ENCODE measurements around the gene FUT2. TPM values are rescaled to one million over a fixed set of nuclear protein-coding genes. Genes with fewer than 3 reads are reported as not detected.
A peak's percentile ranks its signal among the peaks of the same experiment; 100 is the strongest.

The FUT2 gene
- polyA plus RNA-seq, 3 donors: not detected

DNA sequence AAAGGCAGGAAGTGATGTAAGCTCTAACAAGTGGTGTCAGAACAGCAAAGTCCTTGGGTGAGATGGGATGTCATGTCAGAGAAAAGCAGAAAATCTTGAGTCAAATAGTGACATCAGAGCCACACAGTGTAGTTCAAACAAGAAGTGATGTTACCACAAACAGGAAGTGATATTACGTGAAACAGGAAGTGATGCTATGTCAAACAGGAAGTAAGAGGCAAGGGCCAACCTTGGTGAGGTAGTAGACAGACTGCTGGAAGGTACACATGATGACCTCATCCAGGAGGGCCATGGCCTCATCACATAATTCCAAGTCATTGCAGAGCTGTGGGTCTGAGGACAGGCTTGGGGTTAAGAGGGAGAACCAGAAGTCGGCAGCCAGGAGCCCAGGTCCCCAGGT is 30.8 kb downstream of the FUT2 start:
- Histone ChIP-seq H3K36me3 (replicated peaks in 1 of 2; ENCODE audit: control insufficient read depth in 1 of 2, insufficient read depth in 2 of 2, low read length in 2 of 2) (no peaks in the 10 kb centered on the region), H4K20me1 (ENCODE audit: insufficient read depth, low read length) (no peaks in the 10 kb centered on the region), H3K79me2 (ENCODE audit: insufficient read depth, low read length) (no peaks in the 10 kb centered on the region), H3K27me3 (ENCODE audit: control insufficient read depth in 2 of 2, insufficient read depth in 2 of 2, low read length in 2 of 2) (no peaks in the 10 kb centered on the region), H3K4me3 (replicated peaks in 1 of 3; ENCODE audit: low read depth in 2 of 3, low read length in 3 of 3) (peak overlapping the region in 1 of 3 experiments; percentile 41), H3K4me2 (replicated peaks; ENCODE audit: extremely low read depth, low read length, poor library complexity, severe bottlenecking) (no peak overlapping the region), H3K4me1 (ENCODE audit: control insufficient read depth in 1 of 2, insufficient read depth in 2 of 2, low read length in 2 of 2) (peaks cover 16 to 22% of the 10 kb centered on the region in 2 donors), H3K9me3 (replicated peaks in 1 of 2; ENCODE audit: control insufficient read depth in 1 of 2, insufficient read depth in 1 of 2, low read length in 2 of 2) (peaks cover 13 to 47% of the 10 kb centered on the region in 2 donors), H3K9ac (ENCODE audit: insufficient read depth, low read length, poor library complexity, severe bottlenecking) (no peak overlapping the region), H2AFZ (ENCODE audit: insufficient read depth, low read depth, low read length, poor library complexity, severe bottlenecking) (no peak overlapping the region), H3K27ac (ENCODE audit: low read depth in 1 of 2, low read length in 2 of 2) (peak overlapping the region; percentile 25 to 70)
- peaks cover 2 to 18% of the 10 kb centered on the region in 2 donors for H3K36me3 Mint-ChIP-seq
- peaks cover 24 to 53% (median 50%) of the 10 kb centered on the region in 7 donors for H3K9me3 Mint-ChIP-seq
- intact Hi-C loops (cut with micrococcal nuclease): no loop called here
- peak; percentile 85 to 96 (median 86) for DNase-seq
- peak overlapping the region in 1 of 2 donors; percentile 56 for H3K4me3 Mint-ChIP-seq
- peaks cover 20% of the 10 kb centered on the region for H3K4me1 Mint-ChIP-seq
- peak overlapping the region; percentile 85 to 98 (median 95) for H3K27ac Mint-ChIP-seq
- H3K27me3 Mint-ChIP-seq (ENCODE audit: low read depth in 3 of 3): peaks cover 6 to 14% (median 10%) of the 10 kb centered on the region in 3 donors
- TF ChIP-seq, protein P1, sequence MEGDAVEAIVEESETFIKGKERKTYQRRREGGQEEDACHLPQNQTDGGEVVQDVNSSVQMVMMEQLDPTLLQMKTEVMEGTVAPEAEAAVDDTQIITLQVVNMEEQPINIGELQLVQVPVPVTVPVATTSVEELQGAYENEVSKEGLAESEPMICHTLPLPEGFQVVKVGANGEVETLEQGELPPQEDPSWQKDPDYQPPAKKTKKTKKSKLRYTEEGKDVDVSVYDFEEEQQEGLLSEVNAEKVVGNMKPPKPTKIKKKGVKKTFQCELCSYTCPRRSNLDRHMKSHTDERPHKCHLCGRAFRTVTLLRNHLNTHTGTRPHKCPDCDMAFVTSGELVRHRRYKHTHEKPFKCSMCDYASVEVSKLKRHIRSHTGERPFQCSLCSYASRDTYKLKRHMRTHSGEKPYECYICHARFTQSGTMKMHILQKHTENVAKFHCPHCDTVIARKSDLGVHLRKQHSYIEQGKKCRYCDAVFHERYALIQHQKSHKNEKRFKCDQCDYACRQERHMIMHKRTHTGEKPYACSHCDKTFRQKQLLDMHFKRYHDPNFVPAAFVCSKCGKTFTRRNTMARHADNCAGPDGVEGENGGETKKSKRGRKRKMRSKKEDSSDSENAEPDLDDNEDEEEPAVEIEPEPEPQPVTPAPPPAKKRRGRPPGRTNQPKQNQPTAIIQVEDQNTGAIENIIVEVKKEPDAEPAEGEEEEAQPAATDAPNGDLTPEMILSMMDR (IDR thresholded peaks at IDR 0.05): no peak
- 39% methylated on average over 2 of the region's 2 CpGs for WGBS (ENCODE audit: insufficient coverage)

DNA sequence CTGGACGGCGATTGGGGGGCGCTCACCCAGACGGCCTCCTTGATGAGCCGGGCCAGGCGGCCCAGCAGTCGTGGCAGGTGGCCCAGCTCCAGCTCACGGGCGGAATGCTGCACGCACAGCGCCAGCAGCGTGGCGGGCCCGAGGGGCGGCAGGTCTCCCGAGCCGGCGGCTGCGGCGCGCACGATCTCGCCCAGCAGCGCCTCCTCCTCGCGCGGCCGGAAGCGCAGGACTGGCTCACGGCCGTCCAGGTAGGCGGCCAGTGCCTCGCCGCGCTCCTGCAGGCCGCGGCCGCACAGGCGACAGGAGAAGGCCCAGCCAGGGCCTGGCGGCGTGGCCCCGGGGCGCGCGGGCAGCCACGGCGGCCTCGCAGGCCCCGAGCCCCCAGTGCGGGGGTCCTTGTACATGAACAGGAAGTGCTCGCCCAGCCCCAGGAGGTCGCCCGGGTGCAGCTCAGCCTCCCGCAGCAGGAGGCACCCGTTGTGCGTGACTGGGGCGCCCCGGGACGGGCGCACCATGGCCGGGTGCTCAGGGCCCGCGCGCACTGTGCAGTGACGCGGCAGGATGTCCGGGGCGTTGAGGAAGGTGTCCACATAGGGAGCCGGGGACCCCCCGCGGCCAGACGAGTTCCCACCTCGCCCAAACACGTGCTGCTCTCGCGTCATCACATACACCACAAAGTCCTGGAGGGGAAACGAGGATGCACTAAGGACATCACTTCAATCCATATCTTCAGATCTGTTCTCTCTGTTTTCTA is 33.3 kb downstream of the FUT2 start:
- no peak overlapping the region for H2AFZ ChIP-seq (ENCODE audit: insufficient read depth, low read depth, low read length, poor library complexity, severe bottlenecking)
- peaks cover 16 to 22% of the 10 kb centered on the region in 2 donors for H3K4me1 ChIP-seq (ENCODE audit: control insufficient read depth in 1 of 2, insufficient read depth in 2 of 2, low read length in 2 of 2)
- no peak overlapping the region for H3K27ac ChIP-seq (ENCODE audit: low read depth in 1 of 2, low read length in 2 of 2)
- peaks cover 13 to 47% of the 10 kb centered on the region in 2 donors for H3K9me3 ChIP-seq (replicated peaks in 1 of 2; ENCODE audit: control insufficient read depth in 1 of 2, insufficient read depth in 1 of 2, low read length in 2 of 2)
- no peaks in the 10 kb centered on the region for H3K27me3 ChIP-seq (ENCODE audit: control insufficient read depth in 2 of 2, insufficient read depth in 2 of 2, low read length in 2 of 2)
- H3K4me2 ChIP-seq (replicated peaks; ENCODE audit: extremely low read depth, low read length, poor library complexity, severe bottlenecking): no peak overlapping the region
- intact Hi-C loops (cut with micrococcal nuclease): no loop called here
- no peaks in the 10 kb centered on the region for H3K36me3 ChIP-seq (replicated peaks in 1 of 2; ENCODE audit: control insufficient read depth in 1 of 2, insufficient read depth in 2 of 2, low read length in 2 of 2)
- no peaks in the 10 kb centered on the region for H4K20me1 ChIP-seq (ENCODE audit: insufficient read depth, low read length)
- peaks cover 2 to 18% of the 10 kb centered on the region in 2 donors for H3K36me3 Mint-ChIP-seq
- H3K9ac ChIP-seq (ENCODE audit: insufficient read depth, low read length, poor library complexity, severe bottlenecking): no peak overlapping the region
- H3K4me3 ChIP-seq (replicated peaks in 1 of 3; ENCODE audit: low read depth in 2 of 3, low read length in 3 of 3): no peak overlapping the region
- no peak overlapping the region for H3K4me3 Mint-ChIP-seq
- 95% methylated on average over 67 of the region's 77 CpGs for WGBS (ENCODE audit: insufficient coverage)
- no peaks in the 10 kb centered on the region for H3K79me2 ChIP-seq (ENCODE audit: insufficient read depth, low read length)
- H3K4me1 Mint-ChIP-seq: peaks cover 20% of the 10 kb centered on the region
- TF ChIP-seq, protein P1 (IDR thresholded peaks at IDR 0.05): no peak
- peaks cover 24 to 60% (median 51%) of the 10 kb centered on the region in 7 donors for H3K9me3 Mint-ChIP-seq
- no peak for DNase-seq
- H3K27ac Mint-ChIP-seq: no peak overlapping the region
- H3K27me3 Mint-ChIP-seq (ENCODE audit: low read depth in 3 of 3): peaks cover 13 to 25% (median 15%) of the 10 kb centered on the region in 3 donors

Measured in CD14-positive monocyte (primary cell).